Measurements from ENCODE around the gene EGR1. TPM values are rescaled to one million over a fixed set of nuclear protein-coding genes. Genes with fewer than 3 reads are reported as not detected.

The EGR1 gene
- total RNA-seq, 2 experiments from 2014 or later = 5.7 to 6.2 TPM

- Mint-ChIP-seq H3K27ac (no peak overlapping the region), H3K36me3 (ENCODE audit: low read depth) (no peaks in the 10 kb centered on the region), H3K4me3 (no peak overlapping the region), H3K4me1 (ENCODE audit: low read depth) (no peaks in the 10 kb centered on the region), H3K27me3 (no peaks in the 10 kb centered on the region), H3K9me3 (no peaks in the 10 kb centered on the region)
- intact Hi-C loops (cut with DNase I, micrococcal nuclease) = no loop called here
- no peak for TF ChIP-seq CTCF (IDR thresholded peaks at IDR 0.05)
- H3K27ac ChIP-seq (ENCODE audit: low read depth in 1 of 2, low read length in 2 of 2) = no peak overlapping the region
- no peak overlapping the region for H3K4me3 ChIP-seq (ENCODE audit: low read length)
- ChIA-PET CTCF (interaction anchor here (0.7 kb wide), 1 partner anchor 17 kb away, joined by 3 read pairs; no protein-coding TSS in a partner anchor), POLR2A (no interaction called here)
- no peaks in the 10 kb centered on the region for H3K36me3 ChIP-seq (ENCODE audit: insufficient read depth, low read length)
- no peaks in the 10 kb centered on the region for H3K9me3 ChIP-seq (ENCODE audit: control insufficient read depth in 1 of 2, insufficient read depth in 1 of 2, low read length in 2 of 2)
- DNase-seq = no peak
- H3K27me3 ChIP-seq (ENCODE audit: control insufficient read depth in 1 of 2, insufficient read depth in 2 of 2, low read length in 2 of 2) = no peaks in the 10 kb centered on the region
- no peaks in the 10 kb centered on the region for H3K4me1 ChIP-seq (ENCODE audit: insufficient read depth, low read length)
- no peak for ATAC-seq (ENCODE audit: poor library complexity)
Observed at GRCh38 chr5:138482638-138483037, 17.4 kb downstream of the EGR1 start.

- H3K27me3 Mint-ChIP-seq = peaks cover 14% of the 10 kb centered on the region
Observed at GRCh38 chr5:138488481-138488945, 23.2 kb downstream of the EGR1 start.

DNA sequence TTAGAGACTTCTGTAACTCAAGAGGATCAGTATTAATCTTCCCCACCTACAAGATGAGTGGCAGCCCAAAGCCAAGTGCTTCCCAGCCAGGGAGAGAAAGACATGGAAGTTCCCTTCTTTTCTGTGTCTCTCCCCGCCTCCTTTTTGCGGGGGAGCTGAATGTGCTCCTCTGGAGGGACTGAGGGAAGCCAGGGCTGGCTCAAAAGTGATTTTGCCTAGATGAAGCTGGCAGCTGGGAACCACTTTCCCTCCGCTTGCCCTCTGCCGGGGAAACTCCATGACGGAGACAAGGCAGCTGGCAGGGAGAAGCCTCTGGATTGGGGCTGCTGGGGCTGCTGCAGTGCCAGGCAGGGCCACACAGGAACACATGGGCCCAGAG is 24.4 kb downstream of the EGR1 start:
- Mint-ChIP-seq H3K27ac (no peak overlapping the region), H3K36me3 (ENCODE audit: low read depth) (no peaks in the 10 kb centered on the region), H3K27me3 (peaks cover 14% of the 10 kb centered on the region), H3K4me1 (ENCODE audit: low read depth) (peaks cover 15% of the 10 kb centered on the region), H3K9me3 (no peaks in the 10 kb centered on the region), H3K4me3 (no peak overlapping the region)
- CTCF ChIA-PET = interaction anchor here (0.9 to 1.5 kb wide), 2 partner anchors 23 to 25 kb away, joined by 3 read pairs; no protein-coding TSS in a partner anchor
- intact Hi-C loops (cut with DNase I, micrococcal nuclease) = loop anchor here (2.0 to 10.0 kb wide), 2 partner anchors 51 to 55 kb away; partner anchors contain the start of gene ETF1 (in 1 of the 2)
- H3K4me3 ChIP-seq (ENCODE audit: low read length) = no peak overlapping the region
- H3K27me3 ChIP-seq (ENCODE audit: control insufficient read depth in 1 of 2, insufficient read depth in 2 of 2, low read length in 2 of 2) = peaks cover 0 to 17% of the 10 kb centered on the region in 2 experiments
- TF ChIP-seq CTCF (IDR thresholded peaks at IDR 0.05) = no peak
- DNase-seq (no peak), ATAC-seq (ENCODE audit: poor library complexity) (no peak)
- POLR2A ChIA-PET = interaction anchor here (2.3 kb wide), 1 partner anchor 25 kb away, joined by 6 read pairs; the partner anchor contains the start of gene EGR1
- H3K4me1 ChIP-seq (ENCODE audit: insufficient read depth, low read length) = peaks cover 24% of the 10 kb centered on the region
- H3K36me3 ChIP-seq (ENCODE audit: insufficient read depth, low read length) = no peaks in the 10 kb centered on the region
- no peak overlapping the region for H3K27ac ChIP-seq (ENCODE audit: low read depth in 1 of 2, low read length in 2 of 2)
- H3K9me3 ChIP-seq (ENCODE audit: control insufficient read depth in 1 of 2, insufficient read depth in 1 of 2, low read length in 2 of 2) = peaks cover 0 to 5% of the 10 kb centered on the region in 2 experiments

More at GRCh38 chr5:138488481-138488945, 23.2 kb downstream of the EGR1 start:
- H3K27me3 ChIP-seq (ENCODE audit: control insufficient read depth in 1 of 2, insufficient read depth in 2 of 2, low read length in 2 of 2) = peaks cover 0 to 17% of the 10 kb centered on the region in 2 experiments
- ATAC-seq (ENCODE audit: poor library complexity) (no peak), DNase-seq (no peak)
- POLR2A ChIA-PET = no interaction called here
- CTCF ChIA-PET = no interaction called here
- peaks cover 24% of the 10 kb centered on the region for H3K4me1 ChIP-seq (ENCODE audit: insufficient read depth, low read length)
- Mint-ChIP-seq H3K27ac (no peak overlapping the region), H3K4me3 (no peak overlapping the region), H3K36me3 (ENCODE audit: low read depth) (no peaks in the 10 kb centered on the region), H3K9me3 (no peaks in the 10 kb centered on the region), H3K4me1 (ENCODE audit: low read depth) (peaks cover 15% of the 10 kb centered on the region)
- H3K36me3 ChIP-seq (ENCODE audit: insufficient read depth, low read length) = no peaks in the 10 kb centered on the region
- intact Hi-C loops (cut with DNase I, micrococcal nuclease) = no loop called here
- no peak for TF ChIP-seq CTCF (IDR thresholded peaks at IDR 0.05)
- H3K27ac ChIP-seq (ENCODE audit: low read depth in 1 of 2, low read length in 2 of 2) = no peak overlapping the region
- no peak overlapping the region for H3K4me3 ChIP-seq (ENCODE audit: low read length)
- peaks cover 0 to 5% of the 10 kb centered on the region in 2 experiments for H3K9me3 ChIP-seq (ENCODE audit: control insufficient read depth in 1 of 2, insufficient read depth in 1 of 2, low read length in 2 of 2)

All from CD4-positive, alpha-beta T cell (primary cell).